HG03520 (cell line): ENCODE data around the gene INPP5A.
A peak's percentile ranks its signal among the peaks of the same experiment; 100 is the strongest.
"Not testable (repeated sequence)": the region's sequence is repeated elsewhere in the genome, so short reads cannot be mapped to it uniquely, and the experiment has no call there.

ENCODE experiments used
- ATAC-seq: cut with Tn5 transposase; IDR thresholded peaks from one replicate; pipeline ENCODE4 v1.9.1; 2021; ENCODE audit warnings: mild to moderate bottlenecking, moderate library complexity; ENCODE audit not compliant: unreplicated experiment

The INPP5A gene

DNA sequence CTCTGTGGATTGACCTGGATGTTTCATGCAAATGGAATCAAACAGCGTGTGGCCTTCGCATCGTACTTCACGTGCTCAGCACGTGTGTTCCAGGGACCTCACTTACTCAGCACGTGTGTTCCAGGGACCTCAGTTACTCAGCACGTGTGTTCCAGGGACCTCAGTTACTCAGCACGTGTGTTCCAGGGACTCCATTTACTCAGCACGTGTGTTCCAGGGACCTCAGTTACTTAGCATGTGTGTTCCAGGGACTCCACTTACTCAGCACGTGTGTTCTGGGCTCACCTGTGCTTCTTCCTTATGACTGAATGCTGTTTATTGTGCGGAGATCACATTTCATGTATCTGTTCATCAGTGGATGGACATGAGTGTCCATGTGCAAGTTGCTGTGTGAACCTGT, 22.0 kb downstream of the INPP5A start:
- no peak for ATAC-seq

GRCh38 chr10:132560241-132560731, 22.7 kb downstream of the INPP5A start:
- ATAC-seq: no peak

- ATAC-seq: no peak
Measured at GRCh38 chr10:132562177-132562915, 24.8 kb downstream of the INPP5A start.

DNA sequence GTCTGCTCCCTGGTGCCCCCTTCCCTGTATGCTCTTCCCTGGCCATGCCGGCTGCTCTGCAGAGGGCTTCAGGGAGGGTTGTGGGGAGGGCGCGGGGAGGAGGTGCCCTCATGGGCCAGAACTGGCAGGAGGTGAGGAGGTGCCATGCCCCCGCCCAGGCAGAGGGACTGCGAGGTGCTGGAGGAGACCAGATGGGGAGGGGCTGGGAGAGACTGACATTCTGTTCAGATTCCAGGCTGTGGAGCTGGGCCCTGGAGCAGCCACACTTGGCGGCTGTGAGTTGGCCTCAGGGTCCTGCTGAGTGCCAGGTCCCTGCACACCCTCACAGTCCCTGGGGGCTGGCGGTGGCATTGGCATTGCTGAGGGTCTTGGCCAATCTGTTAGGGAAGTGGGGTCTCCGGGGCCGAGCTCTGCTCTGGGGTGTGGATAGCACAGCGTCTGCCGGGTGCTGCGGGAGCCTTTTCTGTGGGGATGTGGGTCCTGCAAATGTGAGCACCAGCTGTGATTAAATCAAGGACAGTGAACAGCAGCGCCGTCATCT, 25.4 kb downstream of the INPP5A start:
- ATAC-seq: no peak

- peak; percentile 66 for ATAC-seq
Measured at GRCh38 chr10:132563485-132564248, 26.1 kb downstream of the INPP5A start.

DNA sequence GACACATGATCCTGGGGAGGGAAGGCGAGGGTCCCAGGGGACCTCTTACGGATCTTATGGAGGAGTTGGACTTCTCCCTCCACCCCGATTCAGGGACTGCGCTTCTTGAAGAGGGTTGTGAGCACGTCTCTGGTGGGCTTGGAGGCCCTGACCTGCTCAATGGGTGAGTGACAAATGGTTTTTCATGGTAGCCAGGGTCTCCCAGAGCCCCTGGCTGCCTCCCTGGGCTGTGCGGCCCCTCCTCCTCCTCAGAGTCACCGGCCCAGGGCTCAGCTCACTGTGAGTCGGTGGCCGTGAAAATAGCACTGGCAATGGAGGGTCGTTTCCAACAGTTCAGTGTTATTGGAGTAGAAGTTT, 26.6 kb downstream of the INPP5A start:
- ATAC-seq: no peak

- no peak for ATAC-seq
Measured at GRCh38 chr10:132564690-132565089, 27.1 kb downstream of the INPP5A start.

DNA sequence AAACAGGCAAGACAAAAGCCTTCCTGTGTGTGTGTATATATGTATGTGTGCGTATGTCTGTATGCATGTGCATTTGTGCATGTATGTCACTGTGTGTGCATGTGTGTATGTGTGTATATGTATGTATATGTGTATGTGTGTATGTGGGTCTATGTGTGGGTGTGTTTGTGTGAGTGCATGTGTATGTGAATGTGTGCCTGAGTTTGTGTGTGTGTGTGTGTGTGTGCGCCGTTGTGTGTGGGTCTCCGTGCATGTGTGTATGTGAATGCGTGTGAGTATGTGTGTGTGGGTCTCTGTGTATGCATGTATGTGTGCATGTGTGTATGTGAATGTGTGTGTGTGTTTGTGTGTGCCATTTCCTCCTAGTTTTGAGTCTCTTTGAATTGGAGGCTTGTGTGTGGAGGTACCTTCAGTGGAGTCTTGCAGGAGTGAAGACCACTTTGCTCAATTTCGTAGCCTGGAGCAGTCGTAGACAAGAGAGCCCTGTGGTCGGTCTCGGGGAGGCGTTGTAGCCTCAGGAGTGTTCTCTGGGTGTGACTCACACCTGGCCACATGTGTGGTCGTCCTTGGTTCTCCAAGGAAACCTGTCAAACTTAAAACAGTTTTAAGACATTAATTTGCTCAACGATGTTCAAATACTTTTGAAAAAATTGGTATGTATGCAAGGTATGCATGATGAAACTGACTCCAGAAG, 28.1 kb downstream of the INPP5A start:
- no peak for ATAC-seq

DNA sequence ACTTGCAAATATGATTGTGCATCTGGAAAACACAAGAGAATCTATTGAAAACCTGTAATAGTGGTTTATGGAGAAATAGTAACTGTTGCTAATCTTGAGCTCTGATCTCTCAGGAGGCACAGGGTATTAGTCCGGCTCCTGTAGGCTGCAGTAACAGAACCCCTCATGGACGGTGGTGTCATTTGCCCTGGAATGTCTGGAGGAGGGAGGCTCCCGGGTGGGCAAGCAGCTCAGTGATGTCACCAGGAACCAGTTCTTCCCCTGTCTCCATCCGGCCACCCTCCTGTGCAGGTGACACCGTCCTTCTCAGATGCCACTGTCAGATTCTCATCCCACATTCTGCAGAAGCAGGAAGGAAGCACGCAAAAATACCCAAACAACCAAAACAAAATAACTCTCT, 29.3 kb downstream of the INPP5A start:
- no peak for ATAC-seq

GRCh38 chr10:132570265-132570664, 32.7 kb downstream of the INPP5A start:
- ATAC-seq: no peak

- peak; percentile 30 for ATAC-seq
Measured at GRCh38 chr10:132570771-132571649, 33.4 kb downstream of the INPP5A start.

- ATAC-seq: peak; percentile 76
Measured at GRCh38 chr10:132571650-132572544, 34.3 kb downstream of the INPP5A start.

- ATAC-seq: no peak
Measured at GRCh38 chr10:132572545-132572937, 35.0 kb downstream of the INPP5A start.

DNA sequence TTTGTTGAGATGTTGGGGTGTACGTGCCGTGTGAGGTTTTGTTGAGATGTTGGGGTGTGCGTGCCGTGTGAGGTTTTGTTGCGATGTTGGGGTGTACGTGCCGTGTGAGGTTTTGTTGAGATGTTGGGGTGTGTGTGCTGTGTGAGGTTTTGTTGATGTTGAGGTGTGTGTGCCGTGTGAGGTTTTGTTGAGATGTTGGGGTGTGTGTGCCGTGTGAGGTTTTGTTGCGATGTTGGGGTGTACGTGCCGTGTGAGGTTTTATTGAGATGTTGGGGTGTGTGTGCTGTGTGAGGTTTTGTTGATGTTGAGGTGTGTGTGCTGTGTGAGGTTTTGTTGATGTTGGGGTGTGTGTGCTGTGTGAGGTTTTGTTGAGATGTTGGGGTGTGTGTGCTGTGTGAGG, 35.4 kb downstream of the INPP5A start:
- ATAC-seq: not testable (repeated sequence)

DNA sequence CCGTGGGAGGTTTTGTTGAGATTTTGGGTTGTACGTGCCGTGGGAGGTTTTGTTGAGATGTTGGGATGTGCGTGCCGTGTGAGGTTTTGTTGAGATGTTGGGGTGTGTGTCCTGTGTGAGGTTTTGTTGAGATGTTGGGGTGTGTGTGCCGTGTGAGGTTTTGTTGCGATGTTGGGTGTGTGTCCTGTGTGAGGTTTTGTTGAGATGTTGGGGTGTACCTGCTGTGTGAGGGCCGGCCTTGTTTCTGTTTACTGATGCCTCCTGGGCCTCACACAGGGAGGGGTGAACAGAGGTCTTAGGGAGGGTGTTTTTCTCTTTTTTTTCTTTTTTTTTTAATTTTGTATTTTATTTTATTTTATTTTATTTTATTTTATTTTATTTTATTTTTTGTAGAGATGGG, 36.7 kb downstream of the INPP5A start:
- no peak for ATAC-seq

DNA sequence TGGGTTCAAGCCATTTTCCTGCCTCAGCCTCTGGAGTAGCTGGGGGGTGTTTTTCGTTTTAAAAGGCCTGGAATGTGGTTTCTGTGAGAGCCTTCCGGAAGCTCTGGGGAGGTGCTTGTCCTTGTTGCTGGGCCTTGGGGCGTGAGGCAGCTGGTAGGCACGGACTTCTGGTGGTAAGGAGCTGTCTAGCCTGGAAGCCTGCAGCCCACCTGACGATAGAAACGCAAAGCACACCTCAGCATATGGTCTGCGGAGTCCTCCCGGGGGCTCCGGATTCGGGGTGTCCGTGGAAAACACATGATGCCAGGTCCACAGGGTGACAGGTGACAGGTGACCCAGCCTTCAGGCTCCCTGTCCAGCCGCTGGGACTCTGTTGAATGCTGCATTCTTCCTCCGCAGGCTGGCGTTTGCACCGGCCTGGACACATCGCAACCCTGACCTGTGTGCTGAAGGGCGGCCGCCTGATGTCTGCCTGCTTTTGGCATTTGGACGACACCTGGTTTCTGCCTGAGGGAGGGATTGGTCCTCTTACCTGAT, 37.3 kb downstream of the INPP5A start:
- ATAC-seq: no peak

DNA sequence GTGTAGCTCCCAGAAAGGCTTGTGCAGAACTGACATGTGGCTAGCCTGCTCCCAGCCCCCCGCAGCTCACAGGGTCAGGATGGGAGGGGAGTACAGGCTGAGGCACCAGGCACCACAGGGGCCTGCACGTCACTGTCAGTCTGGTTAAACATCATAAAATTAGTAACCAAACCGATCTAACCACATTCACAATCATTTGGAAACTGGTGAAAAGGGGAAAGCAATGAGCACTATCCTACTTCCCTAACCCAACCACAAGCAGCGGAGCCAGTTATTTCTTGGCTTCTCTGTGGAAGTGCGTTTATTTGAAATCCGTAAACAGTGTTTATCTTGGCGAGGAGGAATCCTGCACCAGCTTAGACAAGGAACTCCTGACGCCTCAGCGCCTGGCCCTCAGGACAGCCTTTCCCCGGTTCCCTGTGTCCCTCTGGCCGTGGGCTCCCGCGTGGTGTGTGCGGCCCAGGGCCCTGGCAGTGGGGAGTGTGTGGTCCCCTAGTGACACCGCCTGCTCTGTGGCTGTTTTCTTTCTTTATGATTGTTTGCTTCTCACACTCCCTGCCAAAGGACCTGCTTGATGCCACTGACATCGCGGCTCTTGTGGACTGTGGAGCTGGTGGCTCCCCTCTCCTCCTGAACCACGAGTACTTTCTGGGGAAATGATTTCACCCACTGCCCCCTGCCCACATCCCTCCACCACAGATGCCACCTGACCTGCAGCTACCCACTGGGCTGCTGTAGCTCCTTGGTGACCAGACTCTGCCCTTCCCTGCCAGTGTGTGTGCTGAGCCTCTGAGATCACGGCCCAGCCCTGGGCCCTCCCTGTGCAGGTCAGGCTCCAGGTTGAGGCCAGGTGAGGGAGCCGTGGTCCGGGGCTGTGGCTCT, 38.0 kb downstream of the INPP5A start:
- peak; percentile 27 for ATAC-seq

GRCh38 chr10:132576671-132577349, 39.2 kb downstream of the INPP5A start:
- ATAC-seq: no peak
